NCI-H226 (cell line): ENCODE measurements around the gene CD226.
"Not testable (repeated sequence)": the region's sequence is repeated elsewhere in the genome, so short reads cannot be mapped to it uniquely, and the experiment has no call there.

Experiments used
- DNase-seq: peaks from one replicate; pipeline ENCODE4 v3.0.0-alpha.2; 2015

The CD226 gene

DNA sequence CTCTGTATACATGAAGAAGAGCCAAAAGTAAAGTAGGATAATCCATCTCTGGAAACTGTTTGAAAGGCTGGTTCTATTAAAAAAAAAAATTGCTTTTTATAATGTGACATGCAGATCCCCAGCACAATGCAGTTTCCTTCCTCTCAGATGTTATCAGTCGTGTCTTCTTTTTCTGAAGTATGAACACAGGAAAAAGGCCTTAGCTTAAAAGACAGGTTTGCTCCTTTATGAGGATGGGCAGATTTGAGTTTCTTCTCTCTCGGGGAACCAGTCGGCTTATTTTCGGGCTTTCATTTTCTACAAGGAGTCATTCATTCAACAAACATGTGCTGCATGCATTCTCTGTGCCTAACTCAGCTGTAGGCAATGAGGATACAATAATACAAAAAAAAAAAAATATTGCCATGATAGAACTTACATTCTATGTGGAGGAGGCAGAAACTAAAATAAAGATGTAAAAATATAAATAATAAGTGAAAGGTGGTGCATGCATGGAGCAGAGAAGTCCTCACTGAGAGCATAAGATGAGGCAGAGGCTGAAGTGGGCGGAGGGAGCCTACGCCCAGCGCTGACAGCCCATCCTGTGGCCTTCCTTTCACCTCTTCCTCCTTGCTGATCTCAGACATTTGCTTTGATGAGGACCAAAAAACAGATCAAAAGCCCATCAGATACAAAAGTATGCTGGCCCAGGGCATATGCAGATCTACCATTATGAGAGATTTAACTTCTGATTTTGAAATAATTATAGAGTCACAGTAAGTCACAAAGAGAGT is at the start of gene CD226:
Gene CD226 (minus strand): TSS at position 513 of the 773 bp plus-strand sequence. CDS start 467 bp downstream, at position 46.
- no peak for DNase-seq

DNA sequence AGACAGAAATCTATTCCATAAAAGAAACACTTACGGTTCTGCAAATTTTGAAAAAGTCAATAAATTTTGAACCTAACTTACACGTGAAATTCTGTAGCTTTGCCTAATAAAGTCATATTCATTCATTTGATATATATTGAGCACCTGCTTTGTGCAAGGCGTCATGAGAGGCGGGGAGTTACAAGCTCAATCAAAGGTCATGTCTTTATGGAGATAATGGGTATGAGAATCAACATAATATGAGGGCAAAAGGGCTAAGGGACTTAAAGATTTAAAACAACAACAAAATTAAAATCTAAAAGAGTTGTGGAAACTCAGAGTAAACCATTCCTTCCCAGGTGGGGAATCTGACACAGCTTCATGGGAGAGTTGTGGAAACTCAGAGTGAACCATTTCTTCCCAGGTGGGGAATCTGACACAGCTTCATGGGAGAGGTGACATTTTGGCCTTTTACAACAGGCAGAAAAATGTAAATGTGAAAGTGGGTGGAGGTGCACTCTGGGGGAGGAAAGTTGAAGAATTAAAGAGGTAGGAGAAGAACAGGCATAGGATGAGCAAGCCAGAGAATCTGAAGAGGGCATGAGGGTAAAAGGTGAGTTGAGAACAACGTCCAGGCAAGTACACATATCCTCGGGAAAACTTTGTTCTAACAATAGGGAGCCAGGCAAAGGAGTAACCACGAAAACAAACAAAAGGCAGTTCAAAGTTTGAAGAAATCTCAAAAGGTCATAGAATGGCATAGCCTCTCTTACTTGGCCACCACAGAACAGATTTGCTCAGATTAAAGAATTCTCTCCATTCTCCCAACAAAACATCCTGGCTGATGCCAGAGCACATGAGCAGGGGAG is 49.5 kb upstream of the CD226 start:
- DNase-seq: no peak

DNA sequence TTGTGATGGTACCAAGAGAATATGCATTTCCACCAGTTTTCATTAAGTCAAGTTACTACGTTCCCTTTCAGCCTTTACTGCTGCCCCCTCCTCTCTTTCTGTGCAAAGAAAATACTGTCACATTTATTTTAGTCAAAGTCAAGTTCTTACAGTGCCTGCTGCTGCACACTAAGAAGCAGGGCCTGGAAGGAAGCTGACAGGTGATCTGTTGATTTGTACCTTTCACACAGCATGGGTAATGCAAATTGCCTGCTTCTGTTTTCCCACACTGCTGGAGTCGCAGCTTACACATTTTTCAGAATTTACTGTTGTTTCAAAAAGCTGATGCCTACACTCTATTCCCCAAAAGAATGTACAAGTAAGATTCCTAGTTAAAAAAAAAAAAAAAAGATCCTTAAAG is 48.7 kb upstream of the CD226 start:
- no peak for DNase-seq

DNA sequence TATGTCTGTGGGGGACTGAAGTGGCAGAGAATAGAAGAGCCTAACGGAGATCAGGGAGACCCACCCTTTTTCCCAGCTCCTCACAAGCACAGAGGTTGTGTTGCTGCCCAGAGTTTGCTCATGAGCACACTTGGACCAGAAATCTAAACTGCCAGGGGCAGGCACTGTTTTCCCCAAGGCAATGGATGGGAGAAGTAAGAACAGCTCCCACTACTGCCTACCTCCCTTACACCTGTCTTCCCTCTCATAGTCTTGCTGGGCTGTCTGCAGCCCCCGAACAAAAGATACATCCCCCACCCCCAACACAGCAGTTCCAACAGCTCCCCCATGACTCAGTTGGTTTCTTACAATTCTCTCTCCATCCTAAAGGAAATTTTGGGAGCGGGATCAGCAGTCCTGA is 48.1 kb upstream of the CD226 start:
- no peak for DNase-seq

DNA sequence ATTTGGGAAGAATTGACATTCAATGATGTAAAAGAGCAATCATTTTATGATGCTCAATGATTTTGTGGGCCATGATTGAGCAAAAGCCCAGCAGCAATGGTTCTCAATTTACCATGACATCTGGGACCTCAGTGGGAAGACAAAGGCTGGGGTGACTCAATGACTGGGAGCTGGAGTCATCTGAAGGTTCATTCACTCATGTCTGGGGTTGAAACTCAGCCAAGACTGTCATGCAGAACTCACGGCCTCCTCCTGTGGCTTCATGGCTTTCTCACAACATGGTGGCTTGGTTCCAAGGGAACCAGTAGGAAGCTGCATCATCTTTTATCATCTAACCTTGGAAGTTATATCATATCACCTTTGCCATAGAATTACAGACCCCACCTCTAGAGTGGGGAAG is 45.1 kb upstream of the CD226 start:
- peak; percentile 4 for DNase-seq

DNA sequence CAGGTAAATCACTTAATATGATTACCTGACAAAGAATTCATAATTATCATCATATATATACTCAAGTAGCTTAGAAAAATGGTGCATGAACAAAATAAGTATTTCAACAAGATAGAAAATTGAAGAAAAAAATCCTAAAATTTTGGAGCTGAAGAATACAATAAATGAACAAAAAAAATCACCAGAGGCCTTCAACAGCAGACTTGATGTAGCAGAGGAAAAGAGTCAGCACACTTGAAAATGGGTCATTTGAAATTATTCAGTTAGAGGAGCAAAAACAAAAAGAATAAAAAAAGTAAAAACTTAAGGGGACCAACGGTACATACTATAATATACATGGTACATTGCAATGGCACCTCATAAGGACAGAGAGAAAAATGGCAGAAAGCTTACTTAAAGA is 40.2 kb upstream of the CD226 start:
- DNase-seq: no peak

DNA sequence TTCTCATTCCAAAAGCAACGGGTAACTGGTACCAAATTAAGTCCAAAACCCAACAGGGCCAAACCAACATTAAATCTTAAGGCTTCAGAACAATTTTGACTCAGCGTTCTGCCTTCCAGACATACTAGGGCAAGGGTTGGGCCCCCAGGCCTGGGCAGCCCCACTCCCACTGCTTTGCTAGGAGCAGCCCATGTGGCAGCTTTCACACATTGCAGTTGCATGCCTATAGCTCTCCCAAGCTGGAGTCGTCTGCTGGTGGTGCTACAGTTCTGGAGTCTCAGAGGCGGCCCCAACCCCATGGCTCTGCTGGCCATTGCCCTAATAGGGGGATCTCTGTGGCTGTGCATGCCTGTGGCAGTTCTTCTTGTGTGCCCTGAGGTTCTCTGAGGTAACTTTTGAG is 37.6 kb upstream of the CD226 start:
- no peak for DNase-seq

DNA sequence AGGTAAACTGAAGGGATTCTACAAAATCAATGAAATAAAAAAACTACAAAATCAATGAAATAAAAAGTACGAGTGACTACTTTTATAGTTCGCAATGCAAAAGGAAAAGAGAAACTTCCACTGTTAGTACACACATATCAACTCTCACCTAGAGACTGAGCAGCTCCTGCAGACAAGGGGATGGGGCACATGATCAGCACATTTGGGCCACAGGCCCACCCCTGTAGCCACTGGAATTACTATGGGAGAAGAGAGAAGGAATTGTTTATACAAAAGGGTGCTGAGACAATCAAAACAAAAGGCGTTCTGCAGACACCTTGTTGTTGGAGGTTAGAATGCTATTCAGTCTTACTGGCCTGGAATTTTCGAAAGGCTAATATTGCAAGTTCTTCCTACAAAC is 34.7 kb upstream of the CD226 start:
- no peak for DNase-seq

DNA sequence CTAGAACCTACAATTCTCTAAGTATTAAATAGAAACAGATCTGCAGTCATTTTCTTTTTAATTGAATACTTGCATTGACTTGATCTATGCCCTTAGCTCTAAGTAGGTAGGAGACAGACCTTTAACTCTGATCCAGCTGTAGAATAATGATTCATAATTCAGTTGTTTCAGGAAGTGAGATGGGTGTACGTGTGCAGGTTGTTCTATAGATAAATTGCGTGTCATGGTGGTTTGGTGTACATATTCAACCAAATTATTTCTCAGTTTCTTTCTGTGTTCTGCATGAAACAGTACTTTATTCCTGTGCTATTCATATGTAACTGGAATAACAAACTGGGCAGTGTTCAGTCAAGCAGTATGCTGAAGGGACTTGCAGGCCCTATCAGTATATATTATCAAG is 34.3 kb upstream of the CD226 start:
- DNase-seq: no peak

DNA sequence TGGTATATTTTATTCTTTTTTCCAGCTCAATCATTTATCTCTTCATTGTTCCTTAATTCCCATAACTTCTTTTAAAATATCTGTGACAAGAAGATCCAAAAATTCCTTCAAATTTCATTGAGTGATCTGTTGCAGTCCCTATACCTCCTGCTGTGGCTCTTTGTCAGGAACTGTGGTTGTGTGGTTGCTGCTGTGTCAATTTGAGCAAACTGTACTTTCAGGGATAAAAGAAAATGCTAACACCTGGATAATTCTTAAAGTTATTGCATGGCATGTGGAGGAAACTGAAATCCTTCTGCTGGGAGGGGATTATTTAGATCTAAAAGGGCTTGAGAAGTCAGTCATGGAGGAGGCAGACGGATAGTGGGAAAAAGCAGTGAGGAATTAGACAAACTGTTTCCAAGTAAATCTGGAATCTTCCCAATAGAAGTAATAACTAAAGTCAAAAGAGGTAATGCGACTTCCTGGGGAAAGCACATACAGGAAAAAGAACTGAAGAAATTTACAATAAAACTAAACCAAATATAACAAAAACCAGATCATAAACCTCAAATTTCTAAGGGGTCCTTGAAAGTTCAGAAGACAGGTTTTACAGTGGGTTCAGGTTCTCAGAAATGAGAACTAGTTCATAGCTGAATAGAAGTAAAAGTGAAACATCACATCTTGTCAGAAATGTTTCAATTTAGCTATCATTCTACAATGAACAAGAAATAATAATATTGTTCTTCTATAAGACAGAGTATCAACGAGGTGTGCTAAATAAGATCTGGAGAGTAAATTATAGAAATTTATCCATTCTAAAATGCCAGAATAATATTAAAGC is 33.5 kb upstream of the CD226 start:
- DNase-seq: no peak

DNA sequence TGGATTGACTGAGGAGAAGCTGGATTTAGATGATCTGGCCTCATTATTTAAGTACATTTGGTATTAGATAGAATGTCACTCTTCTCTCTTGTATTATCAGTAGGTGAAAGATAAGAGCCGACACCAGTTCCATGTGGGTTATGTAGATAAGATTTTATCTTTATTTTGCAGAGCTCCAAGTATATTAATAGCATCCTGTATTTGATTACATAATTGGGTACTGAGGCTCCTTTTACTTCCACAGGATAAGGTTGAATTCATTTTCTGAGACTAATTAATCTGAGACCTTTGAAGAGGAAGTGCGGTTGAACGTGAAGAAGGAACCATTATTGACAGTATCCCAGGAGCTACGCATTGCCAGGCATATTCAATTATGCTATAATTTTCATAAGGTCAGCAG is 32.8 kb upstream of the CD226 start:
- no peak for DNase-seq

DNA sequence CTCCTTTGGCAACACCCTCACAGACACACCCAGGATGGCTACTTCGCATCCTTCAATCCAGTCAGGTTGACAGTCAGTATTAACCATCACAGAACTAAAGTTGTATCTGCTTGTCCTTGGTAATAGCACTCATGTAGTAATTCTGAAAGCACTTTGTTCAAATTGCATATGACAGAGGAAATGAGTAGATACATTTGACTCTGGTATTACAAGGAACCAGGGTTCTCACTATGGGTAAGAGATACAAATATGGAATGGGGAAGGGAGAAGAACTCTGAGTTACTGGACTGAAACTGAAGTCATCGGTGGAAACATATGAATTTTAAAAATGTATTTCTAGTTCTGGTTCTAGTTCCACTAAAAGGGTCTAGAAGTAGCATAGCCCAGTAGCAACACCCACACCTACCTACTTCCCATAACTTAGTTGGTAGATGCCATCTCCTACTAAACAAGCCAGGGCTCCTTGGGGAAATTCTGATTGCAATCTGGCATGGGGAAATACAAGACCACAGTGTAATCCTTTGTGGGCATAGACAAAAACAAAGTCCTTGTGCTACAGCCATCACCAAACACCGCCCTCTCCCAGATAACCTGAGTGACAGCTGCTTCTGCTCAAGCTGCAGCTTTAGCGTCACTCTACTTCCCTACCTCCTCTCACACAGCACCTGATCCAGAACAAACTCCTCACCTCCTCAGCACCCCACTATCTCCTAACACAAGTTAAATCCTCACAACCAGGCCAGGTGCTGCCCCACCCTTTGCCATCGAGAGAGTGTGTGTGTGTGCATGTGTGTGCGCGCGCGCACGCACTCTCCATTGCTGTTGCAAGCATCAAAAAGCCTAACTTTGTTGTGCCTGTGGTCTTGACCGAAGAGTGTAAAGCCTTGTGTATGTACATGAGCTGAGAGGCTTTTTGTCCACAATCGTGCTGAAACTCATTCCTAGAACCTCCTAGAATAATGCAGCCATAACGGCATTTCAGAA is 31.4 kb upstream of the CD226 start:
- no peak for DNase-seq

DNA sequence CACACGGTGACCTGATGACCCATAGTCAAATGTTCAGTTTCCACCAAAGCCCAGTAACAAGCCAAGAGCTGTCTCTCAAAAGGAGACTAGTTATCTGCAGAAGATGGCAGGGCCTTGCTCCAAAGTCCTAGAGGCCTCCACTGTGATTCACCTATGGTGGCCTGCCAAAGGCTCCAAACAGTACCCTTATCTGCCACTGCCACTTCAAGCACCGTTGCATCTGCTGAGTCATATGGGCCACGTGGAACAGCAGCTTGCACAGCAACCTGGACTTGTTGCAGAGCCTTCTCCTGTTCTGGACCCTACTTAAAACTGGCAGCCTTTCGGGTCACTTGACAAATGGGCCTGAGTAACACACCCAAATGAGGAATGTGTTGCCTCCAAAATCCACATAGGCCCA is 27.6 kb upstream of the CD226 start:
- not testable (repeated sequence) for DNase-seq

DNA sequence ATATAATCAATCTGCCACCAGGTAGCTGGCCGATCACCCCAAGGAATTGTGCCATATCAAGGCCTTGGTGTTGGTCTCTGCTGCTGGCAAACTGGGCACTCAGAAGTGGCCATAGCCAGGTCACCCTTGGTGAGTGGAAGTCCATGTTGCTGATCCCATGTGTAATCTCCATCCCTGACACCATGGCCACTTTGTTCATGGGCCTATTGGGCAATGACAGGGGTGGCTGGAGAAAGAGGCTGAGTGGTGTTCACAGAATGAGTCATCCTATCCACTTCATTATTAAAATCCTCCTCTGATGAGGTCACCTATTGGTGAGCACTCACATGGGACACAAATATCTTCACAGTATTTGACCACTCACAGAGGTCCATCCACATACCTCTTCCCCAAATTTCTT is 26.7 kb upstream of the CD226 start:
- DNase-seq: no peak

DNA sequence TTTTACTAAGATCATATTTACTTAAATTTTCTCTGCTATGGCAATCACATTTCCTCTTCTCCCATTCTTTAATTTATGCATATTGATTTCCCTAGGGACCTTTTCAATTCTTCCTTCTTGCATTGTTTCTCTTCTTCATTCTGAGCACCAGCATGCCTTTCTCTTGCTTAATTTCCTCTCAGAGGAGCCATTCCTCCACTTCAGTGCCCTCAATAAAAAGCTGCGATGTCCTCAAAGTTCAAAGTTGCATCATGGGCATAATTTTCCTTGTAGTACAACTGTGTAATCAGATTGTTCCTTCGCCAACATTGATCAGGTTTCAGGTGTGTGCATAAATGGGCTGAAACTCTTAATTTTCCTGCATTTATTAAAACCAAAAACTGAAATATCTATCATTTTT is 21.8 kb upstream of the CD226 start:
- DNase-seq: no peak

DNA sequence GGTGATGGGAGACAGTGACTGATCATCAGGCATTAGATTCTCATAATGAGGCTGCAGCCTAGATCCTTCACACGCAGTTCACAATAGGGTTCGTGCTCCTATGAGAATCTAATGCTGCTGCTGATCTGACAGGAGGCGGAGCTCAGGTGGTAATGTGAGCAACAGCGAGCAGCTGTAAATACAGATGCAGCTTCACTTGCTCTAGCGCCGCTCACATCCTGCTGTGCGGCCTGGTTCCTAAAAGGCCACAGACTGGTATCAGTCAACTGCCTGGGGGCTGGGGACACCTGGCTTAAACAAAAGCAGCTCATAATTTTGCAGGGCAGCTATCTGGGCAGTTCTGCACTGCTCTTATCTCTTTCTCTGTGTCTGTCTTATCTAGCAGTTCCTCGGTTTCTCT is 20.4 kb upstream of the CD226 start:
- no peak for DNase-seq

DNA sequence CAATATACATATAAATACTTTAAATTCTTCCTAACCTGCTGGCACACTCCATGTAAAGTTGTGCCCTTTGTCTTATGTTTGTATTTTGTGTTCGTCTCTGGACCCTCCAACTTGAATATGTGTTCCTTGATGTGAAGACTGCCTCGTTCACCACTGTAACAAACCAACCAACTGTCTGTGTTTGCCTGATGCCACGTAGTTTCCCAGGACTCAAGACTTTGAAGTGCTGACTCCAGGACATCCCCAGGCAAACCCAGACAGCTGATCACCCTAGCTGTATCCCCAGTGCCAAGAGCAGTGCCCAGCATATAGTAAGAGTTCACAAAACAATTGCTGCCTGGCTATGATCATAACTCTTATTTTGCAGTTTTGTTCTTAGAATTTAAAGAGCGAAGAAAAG is 15.5 kb upstream of the CD226 start:
- DNase-seq: no peak

DNA sequence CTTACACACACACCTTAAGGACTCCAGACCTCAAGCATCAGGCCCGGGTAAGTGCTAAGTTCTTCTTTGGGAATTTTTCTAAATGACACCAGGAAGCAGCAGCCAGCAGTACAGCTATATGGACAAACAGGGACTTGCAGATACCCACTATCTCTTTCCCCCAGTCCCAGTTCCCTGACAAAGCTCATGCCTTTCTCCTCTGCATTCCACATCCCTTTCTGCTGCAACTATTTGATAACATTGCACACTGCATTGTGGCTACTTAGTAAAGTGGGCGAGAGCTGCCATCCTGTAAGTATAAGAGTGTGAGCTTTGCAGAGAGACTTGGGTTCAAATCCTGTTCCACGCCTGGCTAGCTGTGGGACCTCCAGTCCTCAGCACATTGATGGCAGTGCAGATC is 14.0 kb upstream of the CD226 start:
- DNase-seq: no peak

DNA sequence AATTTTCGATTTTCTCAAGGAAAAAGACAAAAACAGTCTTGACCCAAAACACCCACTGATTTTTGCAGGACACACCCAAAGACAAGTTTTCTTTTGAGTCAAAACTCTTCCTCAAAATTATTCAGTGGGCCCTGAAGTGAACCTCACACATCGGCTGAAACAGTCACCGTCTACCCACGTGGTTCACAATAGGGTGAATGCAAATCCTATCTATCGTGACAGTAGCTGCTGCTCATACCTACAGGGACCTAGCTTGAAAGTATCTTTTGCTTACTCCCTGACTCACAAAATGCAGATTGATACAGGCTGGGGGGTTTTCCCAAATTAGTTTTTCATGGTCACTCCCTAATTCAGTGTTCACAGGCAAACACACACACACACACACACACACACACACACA is 10.7 kb upstream of the CD226 start:
- DNase-seq: no peak

DNA sequence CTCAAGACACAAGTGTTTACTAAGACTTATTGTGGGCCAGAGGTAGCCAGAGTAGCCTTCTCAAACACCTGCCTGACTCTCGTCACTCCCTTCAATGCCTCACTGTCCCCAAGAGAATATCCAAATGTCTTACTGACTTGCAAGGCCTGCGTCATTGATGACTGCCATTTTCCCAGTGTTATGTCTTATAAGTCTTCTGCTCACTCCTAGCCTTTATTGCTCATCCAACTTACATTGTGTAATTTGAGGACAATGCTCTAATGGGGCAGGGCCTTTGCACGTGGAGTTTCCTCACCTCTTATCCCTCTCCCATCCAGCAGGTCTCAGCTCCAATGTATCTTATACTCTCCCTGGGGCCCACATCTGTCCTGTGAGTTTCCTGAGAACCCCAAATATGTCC is 10.1 kb upstream of the CD226 start:
- DNase-seq: no peak

DNA sequence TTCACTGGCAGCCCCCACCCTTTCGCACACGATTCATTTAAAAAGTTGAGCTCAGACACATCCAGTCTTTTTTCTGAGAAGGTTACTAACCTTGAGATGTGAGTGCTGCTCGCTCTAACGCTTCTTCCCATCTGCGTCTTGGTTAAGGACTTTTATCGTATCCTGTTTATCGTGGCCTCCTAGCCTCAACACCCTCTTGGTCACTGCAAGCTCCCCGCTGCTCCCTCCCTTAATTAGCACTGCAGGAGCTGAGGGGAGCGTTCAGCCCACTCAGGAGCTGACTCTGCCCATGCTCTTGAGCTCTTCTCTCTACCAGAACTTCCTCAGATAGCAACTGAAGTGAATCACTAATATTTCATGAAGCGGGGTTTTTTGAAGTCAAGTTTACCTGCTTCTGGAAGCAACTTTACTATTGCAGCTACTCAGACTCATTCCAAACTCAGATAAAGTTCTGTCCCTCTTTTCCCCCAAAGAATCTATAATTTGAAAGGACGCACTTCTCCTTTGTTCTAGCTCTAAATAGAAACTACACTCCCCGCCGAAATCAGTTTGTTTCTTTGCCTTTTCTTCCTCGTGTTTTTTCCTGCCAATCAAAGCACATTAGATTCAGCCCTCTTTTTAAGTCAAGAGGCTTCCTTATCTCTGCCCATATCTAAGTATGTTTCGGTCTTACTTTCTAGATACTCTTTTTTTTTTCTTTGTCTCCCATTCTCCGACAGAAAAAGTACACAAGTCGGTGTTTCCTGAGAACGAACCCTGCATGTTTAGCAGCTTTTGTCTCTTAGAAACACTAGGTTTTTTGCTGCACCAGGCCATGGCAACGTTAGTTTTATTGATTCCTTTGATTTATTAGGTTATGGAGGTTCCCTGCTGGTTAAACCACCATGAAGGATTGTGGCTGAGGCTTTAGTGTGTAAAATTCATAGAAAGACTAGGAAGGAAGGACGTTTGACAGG is 9.3 kb upstream of the CD226 start:
- DNase-seq: no peak
